CD4-positive, alpha-beta T cell treated with Interferon gamma for 1 hour (primary cell): ENCODE measurements around the gene CES3.
"Not testable (repeated sequence)": the region's sequence is repeated elsewhere in the genome, so short reads cannot be mapped to it uniquely, and the experiment has no call there.

Experiments used
- DNase-seq: peaks from one replicate; pipeline ENCODE4 v3.0.0-alpha.2; 2020

CES3 gene

GRCh38 chr16:66973716-66974115, 12.7 kb downstream of the CES3 start:
- DNase-seq = no peak

- DNase-seq = not testable (repeated sequence)
Observed at GRCh38 chr16:66974156-66974931, 13.3 kb downstream of the CES3 start.

GRCh38 chr16:66974932-66975246, 13.8 kb downstream of the CES3 start:
- DNase-seq = peak; percentile 50

- no peak for DNase-seq
Observed at GRCh38 chr16:66975302-66975893, 14.3 kb downstream of the CES3 start.

- DNase-seq = no peak
Observed at GRCh38 chr16:66976746-66977145, 15.7 kb downstream of the CES3 start.

- peak; percentile 80 for DNase-seq
Observed at GRCh38 chr16:66977341-66978113, 16.5 kb downstream of the CES3 start.

GRCh38 chr16:66979011-66979717, 18.1 kb downstream of the CES3 start:
- no peak for DNase-seq

- no peak for DNase-seq
Observed at GRCh38 chr16:66983033-66983432, 22.0 kb downstream of the CES3 start.

- no peak for DNase-seq
Observed at GRCh38 chr16:66984892-66985311, 23.8 kb downstream of the CES3 start.

- no peak for DNase-seq
Observed at GRCh38 chr16:66986559-66986958, 25.5 kb downstream of the CES3 start.

GRCh38 chr16:66988197-66988788, 27.2 kb downstream of the CES3 start, which contains the start of gene CES4A:
CES4A (plus strand) TSS chr16:66988589; CDS start chr16:66988773, 184 bp downstream.
- no peak for DNase-seq

GRCh38 chr16:66991545-66992077, 30.5 kb downstream of the CES3 start:
- no peak for DNase-seq

GRCh38 chr16:66993558-66993957, 32.5 kb downstream of the CES3 start:
- DNase-seq = not testable (repeated sequence)

GRCh38 chr16:66996324-66996982, 35.4 kb downstream of the CES3 start:
- DNase-seq = no peak

GRCh38 chr16:66996983-66997358, 35.9 kb downstream of the CES3 start:
- no peak for DNase-seq

GRCh38 chr16:67000384-67001351, 39.6 kb downstream of the CES3 start:
- DNase-seq = peak; percentile 64

- no peak for DNase-seq
Observed at GRCh38 chr16:67001726-67002125, 40.7 kb downstream of the CES3 start.

- DNase-seq = no peak
Observed at GRCh38 chr16:67006930-67007658, 46.0 kb downstream of the CES3 start.

- no peak for DNase-seq
Observed at GRCh38 chr16:67009158-67009557, 48.1 kb downstream of the CES3 start.

- no peak for DNase-seq
Observed at GRCh38 chr16:67011274-67011673, 50.2 kb downstream of the CES3 start.
